Measurements from ENCODE around the gene GGTA1.

Gene GGTA1

GRCh38 chr9:121483049-121483448, 16.6 kb downstream of the GGTA1 start:
- TF ChIP-seq CEBPB (IDR thresholded peaks at IDR 0.05) (no peak), NFIC (IDR thresholded peaks at IDR 0.05) (no peak), REST (IDR thresholded peaks at IDR 0.05; ENCODE audit: low read depth) (no peak), CREB1 (IDR thresholded peaks at IDR 0.05; ENCODE audit: low read depth) (no peak), TAF1 (IDR thresholded peaks at IDR 0.05; ENCODE audit: low read depth) (no peak), TCF12 (IDR thresholded peaks at IDR 0.05; ENCODE audit: low read depth) (no peak)

- TF ChIP-seq TAF1 (IDR thresholded peaks at IDR 0.05; ENCODE audit: low read depth) (no peak), EP300 (IDR thresholded peaks at IDR 0.05; ENCODE audit: borderline replicate concordance) (no peak), FOXM1 (IDR thresholded peaks at IDR 0.05; ENCODE audit: borderline replicate concordance, low read depth) (no peak)
Observed at GRCh38 chr9:121478816-121479676, 20.6 kb downstream of the GGTA1 start.

GRCh38 chr9:121476156-121476555, 23.5 kb downstream of the GGTA1 start:
- TF ChIP-seq TCF12 (IDR thresholded peaks at IDR 0.05; ENCODE audit: low read depth) (no peak), EP300 (IDR thresholded peaks at IDR 0.05; ENCODE audit: borderline replicate concordance) (no peak), YY1 (IDR thresholded peaks at IDR 0.05; ENCODE audit: low read depth) (no peak), ZBTB7A (IDR thresholded peaks at IDR 0.05; ENCODE audit: low read depth) (no peak), CEBPB (IDR thresholded peaks at IDR 0.05) (no peak), NFIC (IDR thresholded peaks at IDR 0.05) (no peak), RAD21 (IDR thresholded peaks at IDR 0.05; ENCODE audit: low read depth) (no peak)

- no peak for TF ChIP-seq TCF12 (IDR thresholded peaks at IDR 0.05; ENCODE audit: low read depth)
- no peak for TF ChIP-seq USF1 (IDR thresholded peaks at IDR 0.05)
- no peak for TF ChIP-seq TEAD4 (IDR thresholded peaks at IDR 0.05)
- TF ChIP-seq REST (IDR thresholded peaks at IDR 0.05; ENCODE audit: low read depth): no peak
- no peak for TF ChIP-seq YY1 (IDR thresholded peaks at IDR 0.05; ENCODE audit: low read depth)
- no peak for TF ChIP-seq CREB1 (IDR thresholded peaks at IDR 0.05; ENCODE audit: low read depth)
- TF ChIP-seq RAD21 (IDR thresholded peaks at IDR 0.05; ENCODE audit: low read depth): no peak
- no peak for TF ChIP-seq NFIC (IDR thresholded peaks at IDR 0.05)
Observed at GRCh38 chr9:121474231-121474947, 25.3 kb downstream of the GGTA1 start.

- TF ChIP-seq NFIC (IDR thresholded peaks at IDR 0.05) (no peak), TEAD4 (IDR thresholded peaks at IDR 0.05) (no peak), MAX (IDR thresholded peaks at IDR 0.05) (no peak), ZBTB7A (IDR thresholded peaks at IDR 0.05; ENCODE audit: low read depth) (no peak), RAD21 (IDR thresholded peaks at IDR 0.05; ENCODE audit: low read depth) (no peak), CEBPB (IDR thresholded peaks at IDR 0.05) (no peak), USF1 (IDR thresholded peaks at IDR 0.05) (no peak), CREB1 (IDR thresholded peaks at IDR 0.05; ENCODE audit: low read depth) (no peak), EGR1 (IDR thresholded peaks at IDR 0.05) (no peak), YY1 (IDR thresholded peaks at IDR 0.05; ENCODE audit: low read depth) (no peak), TAF1 (IDR thresholded peaks at IDR 0.05; ENCODE audit: low read depth) (no peak), REST (IDR thresholded peaks at IDR 0.05; ENCODE audit: low read depth) (no peak), EP300 (IDR thresholded peaks at IDR 0.05; ENCODE audit: borderline replicate concordance) (no peak), FOXM1 (IDR thresholded peaks at IDR 0.05; ENCODE audit: borderline replicate concordance, low read depth) (no peak), TCF12 (IDR thresholded peaks at IDR 0.05; ENCODE audit: low read depth) (no peak)
Observed at GRCh38 chr9:121473229-121473628, 26.4 kb downstream of the GGTA1 start.

All from Ishikawa (cell line).